Mesenchymal stem cell (in vitro differentiated cells and primary cell): Measurements from ENCODE around the gene ATRNL1.

ENCODE experiments used
- DNase-seq: peaks from one replicate; pipeline ENCODE4 v3.0.0-alpha.2; 2013
- H2AFZ ChIP-seq: one replicate; pipeline ENCODE4 v1.6.1; 2013; ENCODE audit warnings: low read depth, mild to moderate bottlenecking, control low read depth, inconsistent platforms, low read length, moderate library complexity
- H2AK5ac ChIP-seq: 2 replicates; pipeline ENCODE4 v1.6.1; 2013; ENCODE audit warnings: low read length, moderate library complexity, mild to moderate bottlenecking, inconsistent platforms; ENCODE audit not compliant: severe bottlenecking
- H2BK120ac ChIP-seq: one replicate; pipeline ENCODE4 v1.6.1; 2013; ENCODE audit warnings: low read depth, mild to moderate bottlenecking, inconsistent platforms, low read length, moderate library complexity
- H2BK12ac ChIP-seq, 2 experiments: one replicate each; pipeline ENCODE4 v1.6.1; 2013; ENCODE audit warnings: inconsistent platforms in 2 of 2, low read length in 2 of 2, mild to moderate bottlenecking in 2 of 2, moderate library complexity in 2 of 2, control low read depth in 1 of 2
- H2BK15ac ChIP-seq: one replicate; pipeline ENCODE4 v1.6.1; 2013; ENCODE audit warnings: mild to moderate bottlenecking, low read depth, inconsistent platforms; ENCODE audit not compliant: poor library complexity, severe bottlenecking
- H2BK5ac ChIP-seq: 2 replicates; pipeline ENCODE4 v1.6.1; 2013; ENCODE audit warnings: low read depth, mild to moderate bottlenecking, low read length, control low read depth, inconsistent platforms; ENCODE audit not compliant: poor library complexity, severe bottlenecking
- H3K14ac ChIP-seq, 2 experiments: one replicate each; pipeline ENCODE4 v1.6.1; 2013; ENCODE audit warnings: inconsistent platforms in 2 of 2, low read length in 2 of 2, control low read depth in 1 of 2, mild to moderate bottlenecking in 1 of 2, moderate library complexity in 1 of 2
- H3K18ac ChIP-seq, 2 experiments: one replicate each; pipeline ENCODE4 v1.6.1; 2013; ENCODE audit warnings: inconsistent platforms in 2 of 2, low read length in 2 of 2, control low read depth in 1 of 2, low read depth in 1 of 2, mild to moderate bottlenecking in 1 of 2
- H3K23ac ChIP-seq, 2 experiments: one replicate each; pipeline ENCODE4 v1.6.1; 2013; ENCODE audit warnings: inconsistent platforms in 2 of 2, low read length in 2 of 2, mild to moderate bottlenecking in 2 of 2, moderate library complexity in 2 of 2, control low read depth in 1 of 2
- H3K27ac ChIP-seq: 2 replicates; pipeline ENCODE4 v1.5.1; 2013; ENCODE audit warnings: mild to moderate bottlenecking, moderate library complexity, low read length, control low read depth, inconsistent platforms; ENCODE audit not compliant: poor library complexity, severe bottlenecking
- H3K27me3 ChIP-seq, 2 experiments: 2 replicates each; pipeline versions ENCODE4 v1.6.1 to v1.7.0; 2013; ENCODE audit warnings: low read length in 2 of 2, mild to moderate bottlenecking in 2 of 2, moderate library complexity in 2 of 2, control low read depth in 1 of 2, inconsistent platforms in 1 of 2; ENCODE audit not compliant: control insufficient read depth in 1 of 2, insufficient read depth in 1 of 2
- H3K36me3 ChIP-seq, 2 experiments: 2 replicates each; pipeline versions ENCODE4 v1.6.1 to v1.7.0; 2013; ENCODE audit warnings: low read length in 2 of 2, control low read depth in 1 of 2, inconsistent platforms in 1 of 2, low read depth in 1 of 2, mild to moderate bottlenecking in 1 of 2; ENCODE audit not compliant: insufficient read depth in 2 of 2, control insufficient read depth in 1 of 2
- H3K4ac ChIP-seq, 2 experiments: one replicate each; pipeline ENCODE4 v1.6.1; 2013; ENCODE audit warnings: inconsistent platforms in 2 of 2, low read length in 2 of 2, mild to moderate bottlenecking in 2 of 2, moderate library complexity in 2 of 2, control low read depth in 1 of 2, low read depth in 1 of 2
- H3K4me1 ChIP-seq: 2 replicates; pipeline ENCODE4 v1.6.1; 2013; ENCODE audit warnings: low read depth, low read length, control low read depth; ENCODE audit not compliant: control insufficient read depth, insufficient read depth
- H3K4me2 ChIP-seq: 2 replicates; pipeline ENCODE4 v1.6.1; 2013; ENCODE audit warnings: low read length, mild to moderate bottlenecking, inconsistent platforms; ENCODE audit not compliant: poor library complexity, severe bottlenecking
- H3K4me3 ChIP-seq, 2 experiments: 2 replicates each; pipeline versions ENCODE4 v1.5.1 to v1.7.0; 2013; ENCODE audit warnings: low read length in 2 of 2, mild to moderate bottlenecking in 2 of 2, control low read depth in 1 of 2, low read depth in 1 of 2; ENCODE audit not compliant: insufficient read depth in 1 of 2
- H3K79me1 ChIP-seq: replicated peaks from 2 replicates; pipeline ENCODE4 v1.6.1; 2013; ENCODE audit warnings: mild to moderate bottlenecking, control low read depth, low read length, inconsistent platforms; ENCODE audit not compliant: poor library complexity, severe bottlenecking
- H3K9ac ChIP-seq: 2 replicates; pipeline ENCODE4 v1.7.0; 2013; ENCODE audit warnings: mild to moderate bottlenecking, low read length, moderate library complexity
- H3K9me3 ChIP-seq: 2 replicates; pipeline ENCODE4 v1.7.0; 2013; ENCODE audit warnings: mild to moderate bottlenecking, low read length; ENCODE audit not compliant: control insufficient read depth
- H4K8ac ChIP-seq: one replicate; pipeline ENCODE4 v1.6.1; 2013; ENCODE audit warnings: inconsistent platforms, mild to moderate bottlenecking, low read length, moderate library complexity
- H4K91ac ChIP-seq: one replicate; pipeline ENCODE4 v1.6.1; 2013; ENCODE audit warnings: mild to moderate bottlenecking, low read length, inconsistent platforms
- WGBS: methylation state at CpG from one replicate; pipeline ENCODE4 v1.1.7; 2013; ENCODE audit warnings: mixed read lengths; 5-methylcytosine and 5-hydroxymethylcytosine counted together

ATRNL1 gene

GRCh38 chr10:115706026-115706425 lies 612.9 kb downstream of the ATRNL1 start:
- Histone ChIP-seq H3K14ac (no peak overlapping the region), H3K4me1 (no peaks in the 10 kb centered on the region), H3K23ac (no peak overlapping the region), H3K4me3 (no peak overlapping the region), H2AK5ac (no peak overlapping the region), H4K91ac (no peak overlapping the region), H3K4ac (no peak overlapping the region), H3K27me3 (no peaks in the 10 kb centered on the region), H4K8ac (no peak overlapping the region), H3K79me1 (no peaks in the 10 kb centered on the region), H2BK5ac (no peak overlapping the region), H2BK120ac (no peak overlapping the region), H2BK15ac (no peak overlapping the region), H3K9me3 (no peaks in the 10 kb centered on the region), H3K27ac (no peak overlapping the region), H3K36me3 (no peaks in the 10 kb centered on the region), H3K18ac (no peak overlapping the region), H2BK12ac (no peak overlapping the region), H3K9ac (no peak overlapping the region), H3K4me2 (no peak overlapping the region), H2AFZ (no peak overlapping the region)
- DNase-seq = peak; percentile 4

GRCh38 chr10:115706488-115707076 lies 613.4 kb downstream of the ATRNL1 start:
- H3K4me2 ChIP-seq = no peak overlapping the region
- no peaks in the 10 kb centered on the region for H3K4me1 ChIP-seq
- no peak overlapping the region for H2BK15ac ChIP-seq
- no peak overlapping the region for H3K4me3 ChIP-seq
- H3K9me3 ChIP-seq = no peaks in the 10 kb centered on the region
- no peak overlapping the region for H3K4ac ChIP-seq
- H3K23ac ChIP-seq = no peak overlapping the region
- no peaks in the 10 kb centered on the region for H3K27me3 ChIP-seq
- no peak overlapping the region for H3K9ac ChIP-seq
- WGBS = 100% methylated on average over 1 of the region's 2 CpGs
- H4K91ac ChIP-seq = no peak overlapping the region
- no peak overlapping the region for H2BK120ac ChIP-seq
- no peak overlapping the region for H3K14ac ChIP-seq
- no peak overlapping the region for H2AFZ ChIP-seq
- no peak overlapping the region for H3K18ac ChIP-seq
- no peaks in the 10 kb centered on the region for H3K36me3 ChIP-seq
- no peaks in the 10 kb centered on the region for H3K79me1 ChIP-seq
- no peak overlapping the region for H2BK5ac ChIP-seq
- H2AK5ac ChIP-seq = no peak overlapping the region
- H4K8ac ChIP-seq = no peak overlapping the region
- H3K27ac ChIP-seq = no peak overlapping the region
- no peak overlapping the region for H2BK12ac ChIP-seq
- peak; percentile 50 for DNase-seq

- Histone ChIP-seq H2AK5ac (no peak overlapping the region), H2BK120ac (no peak overlapping the region), H3K27me3 (no peaks in the 10 kb centered on the region), H3K23ac (no peak overlapping the region), H4K8ac (no peak overlapping the region), H3K36me3 (no peaks in the 10 kb centered on the region), H3K18ac (no peak overlapping the region), H2BK5ac (no peak overlapping the region), H3K4ac (no peak overlapping the region), H4K91ac (no peak overlapping the region), H3K4me1 (no peaks in the 10 kb centered on the region), H2BK15ac (no peak overlapping the region), H3K9me3 (no peaks in the 10 kb centered on the region), H3K9ac (no peak overlapping the region), H3K4me2 (no peak overlapping the region), H3K4me3 (no peak overlapping the region), H3K79me1 (no peaks in the 10 kb centered on the region), H2AFZ (no peak overlapping the region), H3K27ac (no peak overlapping the region), H2BK12ac (no peak overlapping the region), H3K14ac (no peak overlapping the region)
- DNase-seq = no peak
- 100% methylated on average over 1 of the region's 1 CpG for whole genome bisulfite sequencing
Observed at GRCh38 chr10:115710136-115710535, 617.0 kb downstream of the ATRNL1 start.

- 100% methylated on average over 1 of the region's 1 CpG for WGBS
- no peak overlapping the region for H4K8ac ChIP-seq
Observed at GRCh38 chr10:115711306-115711705, 618.1 kb downstream of the ATRNL1 start.

More at GRCh38 chr10:115711306-115711705, 618.1 kb downstream of the ATRNL1 start:
- Histone ChIP-seq H2BK5ac (no peak overlapping the region), H3K4me1 (no peaks in the 10 kb centered on the region), H3K4ac (no peak overlapping the region), H3K79me1 (no peaks in the 10 kb centered on the region), H3K23ac (no peak overlapping the region), H3K27ac (no peak overlapping the region), H2AFZ (no peak overlapping the region), H3K27me3 (no peaks in the 10 kb centered on the region), H4K91ac (no peak overlapping the region), H3K9me3 (no peaks in the 10 kb centered on the region), H3K14ac (no peak overlapping the region), H3K9ac (no peak overlapping the region), H2BK12ac (no peak overlapping the region), H3K4me3 (no peak overlapping the region), H2AK5ac (no peak overlapping the region), H3K18ac (no peak overlapping the region), H2BK120ac (no peak overlapping the region), H2BK15ac (no peak overlapping the region), H3K36me3 (no peaks in the 10 kb centered on the region), H3K4me2 (no peak overlapping the region)
- DNase-seq = no peak
